Measurements from ENCODE around the gene USO1.
"Not testable (repeated sequence)": the region's sequence is repeated elsewhere in the genome, so short reads cannot be mapped to it uniquely, and the experiment has no call there.

The USO1 gene

DNA sequence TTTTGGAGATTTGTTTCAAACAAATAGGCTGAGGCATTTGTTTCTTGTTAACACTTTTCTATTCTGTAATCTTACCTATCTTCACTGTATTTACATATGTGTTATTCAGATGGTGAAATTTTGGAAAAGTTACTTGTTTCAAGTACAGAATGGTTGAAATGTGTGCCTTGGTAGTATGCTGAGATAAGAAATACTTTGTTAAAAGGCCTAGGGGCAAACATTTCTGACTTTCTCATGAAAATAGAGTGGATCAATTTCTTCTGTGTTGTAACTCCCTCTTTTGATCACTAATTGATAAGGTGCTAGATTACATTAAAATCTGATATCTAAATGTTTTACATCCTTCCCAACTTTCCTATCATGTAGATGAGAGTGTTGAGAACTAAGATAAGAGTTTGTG, 18.1 kb downstream of the USO1 start:
- intact Hi-C loops (cut with DNase I): no loop called here
- DNase-seq: no peak

DNA sequence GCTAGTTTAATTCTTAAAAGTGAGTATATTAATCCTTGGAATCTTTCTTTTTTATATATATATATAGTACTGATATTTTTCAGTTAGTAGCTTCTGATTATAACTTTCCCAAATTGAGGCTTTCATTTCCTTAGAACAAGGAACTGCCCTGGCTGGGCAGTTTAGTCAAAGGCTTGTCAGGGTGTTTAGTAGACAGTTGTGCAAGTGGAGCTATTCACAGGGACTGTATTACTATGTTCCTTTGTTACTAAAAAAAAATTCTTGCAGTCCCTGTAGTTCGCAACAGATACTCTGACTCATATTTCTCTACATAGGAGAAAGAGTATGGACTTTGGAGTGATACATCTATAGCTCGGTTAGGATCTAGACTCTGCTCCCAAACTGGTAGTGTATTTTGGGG, 20.8 kb downstream of the USO1 start:
- intact Hi-C loops (cut with DNase I): no loop called here
- no peak for DNase-seq

DNA sequence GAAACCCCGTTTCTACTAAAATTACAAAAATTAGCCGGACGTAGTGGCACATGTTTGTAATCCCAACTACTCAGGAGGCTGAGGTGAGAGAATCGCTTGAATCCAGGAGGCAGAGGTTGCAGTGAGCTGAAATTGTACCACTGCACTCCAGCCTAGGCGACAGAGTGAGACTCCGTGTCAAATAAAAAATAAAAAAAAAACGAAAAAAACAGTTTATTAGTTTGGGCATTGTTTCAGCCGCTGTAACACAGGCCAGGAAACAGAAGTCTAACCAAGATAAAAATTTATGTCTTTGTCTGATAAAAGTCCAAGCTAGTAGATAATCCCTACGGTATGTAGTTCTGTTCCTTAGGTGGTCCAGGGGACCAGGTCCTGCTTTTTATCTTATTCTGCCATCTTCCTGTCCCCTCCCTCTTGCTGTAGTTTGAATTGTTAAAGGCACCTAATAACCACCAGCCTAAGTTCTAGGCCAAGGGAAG, 21.4 kb downstream of the USO1 start:
- DNase-seq: no peak
- intact Hi-C loops (cut with DNase I): no loop called here

DNA sequence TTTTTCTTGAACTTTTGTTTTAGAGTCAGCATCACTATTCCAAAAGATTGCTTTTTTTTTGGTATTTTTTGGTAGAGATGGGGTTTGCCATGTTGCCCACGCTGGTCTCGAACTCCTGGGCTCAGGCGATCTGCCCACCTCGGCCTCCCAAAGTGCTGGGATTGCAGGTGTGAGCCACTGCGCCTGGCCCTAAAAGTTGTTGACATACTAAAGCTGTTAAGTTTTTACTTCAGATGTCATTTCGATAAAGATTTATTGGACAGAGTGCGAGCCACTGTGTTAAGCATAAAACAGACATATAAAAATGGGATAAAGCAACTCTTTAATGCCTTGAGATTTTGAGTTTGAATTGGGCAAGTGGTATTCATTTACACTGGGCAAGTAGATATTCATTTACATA, 28.3 kb downstream of the USO1 start:
- peak in 1 of 10 donors; percentile 52 for DNase-seq
- intact Hi-C loops (cut with DNase I): no loop called here

DNA sequence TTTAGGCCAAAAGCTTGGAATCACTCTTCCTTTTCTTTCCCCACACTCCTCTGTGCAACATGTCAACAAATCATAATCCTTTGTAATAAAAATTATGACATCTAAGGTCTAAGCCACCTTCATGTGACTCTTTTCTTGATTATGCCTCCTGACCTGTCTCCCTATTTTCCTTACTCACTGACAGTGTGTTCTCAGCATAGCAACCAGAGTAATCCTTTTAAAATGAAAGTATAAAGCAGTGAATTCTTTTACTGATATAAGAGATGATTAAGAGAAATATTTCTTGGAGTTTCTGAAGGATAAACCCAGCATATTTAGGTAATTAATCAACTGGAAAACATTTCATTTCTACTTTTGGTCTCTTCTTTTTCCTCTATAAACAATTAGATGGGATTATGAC, 44.7 kb downstream of the USO1 start:
- intact Hi-C loops (cut with DNase I): no loop called here
- no peak for DNase-seq

DNA sequence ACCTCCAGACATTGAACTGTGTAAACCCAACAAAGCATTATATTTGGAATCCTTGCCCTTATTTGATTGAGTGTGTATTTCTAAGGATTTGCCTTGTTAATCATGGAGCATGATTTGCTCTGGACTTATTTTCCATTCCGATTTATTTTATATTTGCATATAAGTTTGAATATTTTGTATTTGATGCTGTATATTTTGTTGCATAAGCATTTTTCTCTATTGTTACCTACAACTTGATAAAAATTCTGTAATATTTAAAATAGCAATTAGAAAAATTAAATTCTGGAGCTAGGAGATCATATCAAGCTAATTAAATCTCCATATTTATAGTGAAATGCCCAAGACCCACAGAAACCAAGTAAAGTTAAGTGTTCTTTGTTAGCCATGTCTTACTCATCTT, 47.2 kb downstream of the USO1 start:
- DNase-seq: no peak
- intact Hi-C loops (cut with DNase I): no loop called here

DNA sequence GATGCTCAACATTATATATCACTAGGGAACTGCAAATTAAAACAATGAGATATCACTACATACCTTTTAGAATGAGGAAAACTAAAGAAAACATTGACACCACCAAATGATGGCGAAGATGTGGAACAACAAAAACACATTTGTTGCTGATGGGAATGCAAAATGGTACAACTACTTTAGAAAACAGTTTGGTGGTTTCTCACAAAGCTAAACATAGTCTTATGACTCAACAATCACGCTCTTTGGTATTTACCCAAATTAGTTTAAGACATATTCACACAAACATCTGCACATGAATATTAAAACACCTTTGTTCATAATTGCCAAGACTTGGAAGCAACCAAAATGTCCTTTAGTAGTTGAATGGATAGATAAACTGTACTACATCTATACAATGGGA, 53.2 kb downstream of the USO1 start:
- intact Hi-C loops (cut with DNase I): no loop called here
- no peak for DNase-seq

DNA sequence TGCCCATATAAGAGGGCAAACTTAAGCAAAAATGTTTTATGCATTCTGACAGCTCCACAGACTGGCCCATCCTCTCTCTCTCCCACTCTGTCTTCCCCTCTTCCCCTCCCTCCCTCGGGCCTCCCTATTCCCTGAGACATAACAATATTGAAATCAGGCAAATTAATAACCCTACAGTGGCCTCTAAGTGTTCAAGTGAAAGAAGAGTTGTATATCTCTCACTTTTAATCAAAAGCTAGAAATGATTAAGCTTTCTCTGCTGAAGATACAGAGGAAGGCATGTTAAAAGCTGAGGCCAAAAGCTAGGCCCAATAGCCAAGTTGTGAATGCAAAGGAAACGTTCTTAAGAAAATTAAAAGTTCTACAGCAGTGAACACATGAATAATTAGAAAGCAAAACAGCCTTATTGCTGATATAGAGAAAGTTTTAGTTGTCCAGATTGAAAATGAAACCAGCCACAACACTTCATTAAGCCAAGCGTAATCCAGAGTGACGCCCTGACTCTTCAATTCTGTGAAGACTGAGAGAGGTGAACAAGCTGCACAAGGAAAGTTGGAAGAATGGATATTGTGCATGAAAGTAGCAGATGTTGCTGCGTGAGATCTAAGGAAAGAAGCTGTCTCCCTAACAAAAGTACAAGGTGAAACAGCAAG, 54.9 kb downstream of the USO1 start:
- intact Hi-C loops (cut with DNase I): no loop called here

DNA sequence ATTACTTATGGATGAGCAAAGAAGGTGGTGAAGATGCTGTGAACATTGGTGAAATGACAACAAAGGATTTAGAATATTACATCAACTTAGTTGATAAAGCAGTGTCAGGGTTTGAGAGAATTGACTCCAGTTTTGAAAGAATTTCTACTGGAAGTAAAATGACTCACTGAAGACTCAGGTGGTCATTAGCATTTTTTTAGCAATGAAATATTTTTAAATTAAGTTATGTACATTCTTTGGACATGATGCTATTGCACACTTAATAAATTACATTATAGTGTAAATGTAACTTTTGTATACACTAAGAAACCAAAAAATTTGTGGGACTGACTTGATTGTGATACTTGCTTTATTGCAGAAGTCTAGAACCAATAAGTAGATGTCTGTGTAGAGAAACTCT, 56.9 kb downstream of the USO1 start:
- intact Hi-C loops (cut with DNase I): no loop called here
- no peak for DNase-seq

More for the DNA sequence above, 54.9 kb downstream of the USO1 start:
- DNase-seq: no peak

DNA sequence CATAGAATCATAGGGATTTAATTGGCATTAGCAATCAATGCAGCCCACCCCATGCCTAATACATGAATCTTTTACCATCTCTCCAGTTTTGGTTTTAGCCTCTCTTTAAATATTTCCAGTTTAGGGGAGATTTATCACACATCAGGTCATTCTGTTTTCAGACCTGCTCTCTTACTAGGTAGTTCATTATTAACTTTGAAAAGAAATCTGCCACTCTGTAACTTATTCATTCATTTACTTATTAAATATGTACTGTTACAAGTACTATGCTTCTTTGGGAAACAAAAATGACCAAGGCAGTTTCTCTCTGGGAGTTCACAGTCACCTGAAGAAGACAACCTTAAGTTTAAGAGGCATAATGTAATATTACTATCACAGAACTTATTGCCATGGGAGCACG, 62.1 kb downstream of the USO1 start:
- no peak for DNase-seq
- intact Hi-C loops (cut with DNase I): no loop called here

DNA sequence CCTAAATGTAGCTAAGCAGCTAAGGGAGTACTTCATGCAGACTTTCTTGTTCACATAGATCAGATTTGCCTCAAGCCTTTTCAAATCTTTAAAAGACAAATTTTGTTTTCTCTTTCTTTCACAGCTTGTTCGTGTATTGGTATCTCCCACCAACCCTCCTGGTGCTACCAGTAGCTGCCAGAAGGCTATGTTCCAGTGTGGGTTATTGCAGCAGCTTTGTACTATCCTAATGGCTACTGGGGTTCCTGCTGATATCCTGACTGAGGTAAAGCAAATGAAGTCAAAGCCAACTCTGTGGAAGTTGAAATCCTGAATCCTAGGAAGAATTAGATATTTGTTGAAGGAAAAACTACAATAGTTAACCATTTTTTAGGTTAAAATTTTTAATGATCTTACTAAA, 62.6 kb downstream of the USO1 start:
- DNase-seq: no peak
- intact Hi-C loops (cut with DNase I): no loop called here

DNA sequence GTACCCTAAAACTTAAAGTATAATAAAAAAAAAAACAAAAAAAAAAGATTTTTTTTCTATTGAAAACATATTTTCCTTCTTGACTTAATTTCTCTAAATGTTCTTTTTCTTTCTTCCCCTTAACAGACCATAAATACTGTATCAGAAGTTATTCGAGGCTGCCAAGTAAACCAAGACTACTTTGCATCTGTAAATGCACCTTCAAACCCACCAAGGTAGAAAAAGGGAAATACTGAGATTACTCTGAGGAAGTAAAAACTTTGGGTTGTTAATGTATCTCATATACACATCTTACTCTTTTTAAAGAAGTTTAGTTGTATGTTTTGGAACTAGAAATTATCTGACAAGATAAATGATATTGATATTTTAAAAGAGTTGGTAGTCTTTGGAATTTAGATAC, 65.6 kb downstream of the USO1 start:
- DNase-seq: no peak
- intact Hi-C loops (cut with DNase I): no loop called here

DNA sequence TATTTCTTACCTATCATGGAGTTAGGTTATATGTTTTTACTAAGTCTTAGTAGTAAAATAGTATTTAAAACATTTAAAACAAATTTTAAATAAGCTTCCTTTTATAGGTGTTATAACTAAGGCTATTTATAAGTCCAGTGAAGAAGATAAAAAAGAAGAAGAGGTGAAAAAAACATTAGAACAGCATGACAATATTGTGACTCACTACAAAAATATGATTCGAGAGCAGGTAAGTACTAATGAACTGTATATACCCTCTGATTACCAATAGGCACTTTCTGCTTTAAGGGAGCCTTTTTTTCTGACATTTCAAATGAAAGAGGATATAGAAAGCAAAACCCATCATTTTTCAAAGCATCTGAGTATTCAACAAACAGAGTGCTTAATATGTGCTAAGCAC, 76.6 kb downstream of the USO1 start:
- no peak for DNase-seq
- intact Hi-C loops (cut with DNase I): no loop called here

DNA sequence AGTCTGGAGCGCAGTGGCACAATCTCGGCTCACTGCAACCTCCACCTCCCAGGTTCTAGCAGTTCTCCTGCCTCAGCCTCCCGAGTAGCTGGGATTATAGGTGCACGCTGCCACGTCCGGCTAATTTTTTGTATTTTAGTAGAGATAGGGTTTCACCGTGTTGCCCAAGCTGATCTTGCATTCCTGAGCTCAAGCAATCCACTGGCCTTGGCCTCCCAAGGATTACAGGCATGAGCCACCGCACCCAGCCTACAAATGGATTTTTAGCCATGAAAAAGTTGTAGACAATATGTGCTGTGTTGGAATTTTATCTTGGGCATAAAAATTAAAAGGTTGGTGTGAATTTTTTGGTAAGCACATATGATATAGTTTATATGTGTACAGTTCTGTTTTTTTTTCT, 81.7 kb downstream of the USO1 start:
- DNase-seq; intact Hi-C loops (cut with DNase I): not testable (repeated sequence)

DNA sequence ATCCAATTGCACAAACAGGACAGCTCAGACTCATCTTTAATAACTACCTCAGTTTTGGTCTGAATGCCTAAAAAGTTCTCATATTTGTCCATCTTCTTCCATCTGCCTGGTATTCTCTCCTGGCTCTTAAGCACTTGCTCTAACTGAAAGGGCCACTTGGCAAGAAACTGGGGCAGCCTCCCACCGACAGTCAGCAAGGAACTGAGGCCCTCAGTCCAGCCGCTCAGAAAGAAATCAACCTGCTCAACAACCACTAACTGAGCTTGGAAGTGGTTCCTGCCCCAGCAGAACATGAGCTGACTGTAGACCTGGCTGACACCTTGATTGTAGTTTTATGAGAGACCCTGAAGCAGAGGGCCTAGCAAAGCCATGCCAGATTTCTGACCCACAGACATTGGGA, 93.5 kb downstream of the USO1 start:
- no peak for DNase-seq
- intact Hi-C loops (cut with DNase I): no loop called here

DNA sequence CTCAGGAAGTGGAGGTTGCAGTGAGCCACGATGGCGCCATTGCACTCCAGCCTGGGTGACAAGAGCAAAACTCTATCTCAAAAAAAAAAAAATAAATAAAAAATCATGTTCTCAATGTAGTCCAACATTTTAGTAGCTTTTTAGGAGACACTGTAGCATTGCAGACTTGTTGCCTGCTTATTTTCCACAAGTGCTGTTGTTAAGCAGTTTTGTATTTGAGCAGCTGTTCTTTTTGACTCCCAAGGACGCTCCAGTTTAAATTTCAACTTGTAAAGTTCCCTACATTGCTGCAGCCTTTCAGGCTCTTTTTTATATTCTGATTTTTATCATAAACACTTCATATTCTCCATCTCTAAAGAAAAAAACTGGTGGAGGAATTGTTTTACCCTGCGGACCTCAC, 94.7 kb downstream of the USO1 start:
- intact Hi-C loops (cut with DNase I): no loop called here
- no peak for DNase-seq

DNA sequence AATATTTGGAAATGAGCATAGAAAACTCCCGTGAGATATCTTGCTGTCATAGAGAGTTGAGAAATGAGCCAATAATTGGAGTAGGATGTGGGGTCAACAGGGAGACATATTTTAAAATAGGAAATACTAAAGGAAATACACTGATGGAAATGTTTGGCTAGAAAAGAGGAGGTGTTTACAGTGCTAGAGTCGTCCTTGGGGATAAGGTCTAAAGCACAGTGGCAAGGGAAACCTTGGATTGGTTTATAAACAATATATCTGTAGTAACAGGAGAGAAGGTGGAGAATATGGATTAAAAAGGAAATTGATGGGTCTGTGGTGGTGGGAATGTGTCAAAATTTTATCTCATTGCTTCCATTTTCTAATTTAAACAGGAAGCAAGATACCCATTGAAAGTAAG, 95.8 kb downstream of the USO1 start:
- no peak for DNase-seq
- intact Hi-C loops (cut with DNase I): no loop called here

DNA sequence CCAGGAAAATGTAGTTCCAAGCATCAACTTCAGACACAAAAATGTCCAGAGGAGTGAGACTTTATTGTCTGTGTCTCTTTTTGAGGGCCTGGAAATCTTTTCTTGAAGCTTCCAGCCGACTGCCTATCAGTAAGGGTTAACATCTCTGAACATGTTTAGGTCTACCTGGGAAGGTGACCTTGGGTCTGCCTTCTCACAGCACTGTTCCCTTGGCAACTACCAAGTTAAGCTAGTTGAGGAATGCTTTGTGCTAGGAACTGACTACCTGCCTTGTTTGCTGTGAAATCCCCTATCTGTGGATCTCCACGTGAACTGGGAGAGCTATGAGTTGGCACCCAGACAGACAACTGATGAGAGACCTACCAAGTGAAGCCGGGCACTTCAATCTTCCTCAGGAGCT, 96.3 kb downstream of the USO1 start:
- intact Hi-C loops (cut with DNase I): no loop called here
- no peak for DNase-seq

DNA sequence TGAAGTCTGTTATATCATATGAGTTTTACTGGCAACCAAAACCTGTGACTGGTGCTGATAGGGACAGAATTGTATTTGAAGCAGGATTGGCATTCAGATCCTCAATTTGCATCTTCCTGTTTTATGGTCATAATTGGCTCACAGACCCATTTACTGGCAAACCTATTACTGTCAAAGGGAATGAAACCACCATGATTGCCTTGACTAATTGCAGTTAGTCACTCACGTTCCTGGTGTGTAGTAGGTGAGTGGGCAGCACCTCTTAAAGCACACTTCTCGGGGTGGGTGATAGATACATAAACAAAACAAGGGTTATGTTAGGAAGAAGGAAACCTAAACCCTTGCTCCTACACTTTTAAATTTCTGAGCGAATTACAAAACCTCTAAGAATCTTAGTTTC, 96.8 kb downstream of the USO1 start:
- no peak for DNase-seq
- intact Hi-C loops (cut with DNase I): no loop called here

DNA sequence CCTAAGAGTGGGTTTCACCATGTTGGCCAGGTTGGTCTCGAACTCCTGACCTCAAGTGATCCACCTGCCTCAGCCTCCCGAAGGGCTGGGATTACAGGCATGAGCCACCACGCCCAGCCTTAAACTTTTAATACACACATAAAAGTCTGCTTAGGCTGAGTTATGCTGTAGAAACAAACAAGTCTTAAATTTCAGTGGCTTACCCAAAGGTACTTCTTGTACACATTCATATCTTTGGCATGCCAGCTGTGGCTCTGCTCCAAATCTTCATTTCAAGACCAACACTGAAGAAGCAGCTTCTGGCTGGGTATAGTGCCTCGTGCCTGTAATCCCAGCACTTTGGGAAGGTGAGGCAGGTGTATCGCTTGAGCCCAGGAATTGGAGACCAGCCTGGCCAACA, 97.6 kb downstream of the USO1 start:
- intact Hi-C loops (cut with DNase I): no loop called here
- no peak for DNase-seq

DNA sequence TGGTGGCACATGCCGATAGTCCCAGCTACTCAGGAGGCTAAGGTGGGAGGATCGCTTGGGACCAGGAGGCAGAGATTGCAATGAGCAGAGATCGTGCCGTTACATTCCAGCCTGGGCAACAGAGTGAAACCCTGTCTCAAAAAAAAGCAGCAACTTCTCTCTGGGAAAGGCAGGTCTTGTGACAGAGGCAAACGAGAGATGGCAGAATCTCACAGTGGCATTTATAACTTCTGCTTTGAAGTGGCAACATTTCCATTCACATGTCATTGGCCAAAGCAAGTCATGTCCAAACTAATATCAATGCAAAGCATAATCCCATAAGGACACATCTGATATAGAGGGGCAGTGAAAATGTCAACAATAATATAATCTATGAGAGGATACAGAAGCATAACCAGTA, 98.0 kb downstream of the USO1 start:
- DNase-seq: no peak
- intact Hi-C loops (cut with DNase I): no loop called here

DNA sequence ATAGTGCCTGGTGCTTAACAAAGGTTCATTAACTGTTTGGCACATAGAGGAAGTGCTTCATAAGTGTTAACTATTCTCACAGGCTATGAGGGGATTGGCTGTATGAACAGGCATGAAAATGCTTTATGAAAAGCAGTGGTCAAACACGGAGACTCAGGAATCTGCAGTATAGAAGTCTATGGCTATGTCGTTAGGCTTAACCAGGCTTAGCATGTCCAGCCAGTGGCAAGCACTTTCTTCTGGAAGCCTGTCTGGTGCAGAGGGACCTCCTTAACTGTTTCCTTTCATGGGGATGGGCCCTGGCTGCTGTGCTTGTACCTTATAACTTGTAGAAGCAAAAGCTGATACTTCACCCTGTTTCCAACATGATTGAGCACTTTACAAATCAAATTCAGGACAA, 99.4 kb downstream of the USO1 start:
- no peak for DNase-seq
- intact Hi-C loops (cut with DNase I): no loop called here

DNA sequence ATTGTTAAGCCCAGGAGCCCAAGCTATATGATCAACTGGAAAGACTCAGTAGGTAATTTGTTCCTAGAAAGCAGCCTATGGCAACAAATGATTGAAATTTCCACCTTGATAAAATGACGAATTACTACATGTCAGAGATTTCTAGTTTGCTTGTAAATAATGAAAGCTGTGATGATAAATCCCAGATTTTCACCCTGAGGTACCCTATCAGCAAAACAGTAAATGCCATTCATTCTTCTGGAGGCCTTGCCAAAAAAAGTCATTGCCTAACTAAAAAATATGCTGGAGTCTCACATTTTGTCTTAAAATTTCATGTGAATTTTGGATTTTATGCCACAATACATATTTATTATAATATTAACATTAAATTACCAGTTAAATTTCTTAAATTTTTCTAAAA, 106.5 kb downstream of the USO1 start:
- intact Hi-C loops (cut with DNase I): no loop called here
- no peak for DNase-seq

All from posterior cingulate gyrus (tissue), 11 donors.